H9 (cell line): ENCODE measurements around the gene SBF1. TPM values are rescaled to one million over a fixed set of nuclear protein-coding genes. Genes with fewer than 3 reads are reported as not detected.
A peak's percentile ranks its signal among the peaks of the same experiment; 100 is the strongest.

Source experiments
- DNase-seq: peaks from one replicate; pipeline ENCODE4 v3.0.0-alpha.2; 2017
- H2AFZ ChIP-seq: one replicate; pipeline ENCODE4 v1.6.1; 2013; ENCODE audit warnings: mild to moderate bottlenecking, low read length, control low read depth, moderate library complexity
- H2AK5ac ChIP-seq: 2 replicates; pipeline ENCODE4 v1.6.1; 2013; ENCODE audit warnings: low read length, control low read depth, mixed read lengths; ENCODE audit not compliant: insufficient read length
- H2BK120ac ChIP-seq: one replicate; pipeline ENCODE4 v1.6.1; 2013; ENCODE audit warnings: low read depth, mild to moderate bottlenecking, low read length, control low read depth, inconsistent platforms; ENCODE audit not compliant: poor library complexity, severe bottlenecking
- H2BK12ac ChIP-seq: 2 replicates; pipeline ENCODE4 v1.6.1; 2013; ENCODE audit warnings: low read length, control low read depth, mixed read lengths, low read depth; ENCODE audit not compliant: insufficient read length
- H2BK15ac ChIP-seq: 2 replicates; pipeline ENCODE4 v1.6.1; 2013; ENCODE audit warnings: low read depth, low read length, control low read depth
- H2BK20ac ChIP-seq: one replicate; pipeline ENCODE4 v1.6.1; 2013; ENCODE audit warnings: low read depth, mild to moderate bottlenecking, low read length, control low read depth, inconsistent platforms; ENCODE audit not compliant: poor library complexity, severe bottlenecking
- H2BK5ac ChIP-seq: 2 replicates; pipeline ENCODE4 v1.6.1; 2013; ENCODE audit warnings: low read length, control low read depth, mixed read lengths; ENCODE audit not compliant: insufficient read length
- H3K14ac ChIP-seq: 2 replicates; pipeline ENCODE4 v1.6.1; 2013; ENCODE audit warnings: low read length, control low read depth; ENCODE audit not compliant: insufficient read depth
- H3K18ac ChIP-seq: 2 replicates; pipeline ENCODE4 v1.6.1; 2013; ENCODE audit warnings: low read depth, mild to moderate bottlenecking, mixed read lengths, low read length, control low read depth; ENCODE audit not compliant: insufficient read length
- H3K23ac ChIP-seq: 2 replicates; pipeline ENCODE4 v1.6.1; 2013; ENCODE audit warnings: low read length, control low read depth, mixed read lengths, low read depth; ENCODE audit not compliant: insufficient read length
- H3K23me2 ChIP-seq: 2 replicates; pipeline ENCODE4 v1.6.1; 2013; ENCODE audit warnings: low read depth, mild to moderate bottlenecking, mixed read lengths, low read length, control low read depth; ENCODE audit not compliant: insufficient read length, poor library complexity, severe bottlenecking
- H3K27ac ChIP-seq: 2 replicates; pipeline ENCODE4 v1.5.1; 2013; ENCODE audit warnings: low read length, control low read depth, mixed read lengths, low read depth; ENCODE audit not compliant: insufficient read length
- H3K27me3 ChIP-seq: 2 replicates; pipeline ENCODE4 v1.6.1; 2013; ENCODE audit warnings: low read length, control low read depth, inconsistent platforms; ENCODE audit not compliant: insufficient read depth
- H3K4ac ChIP-seq: 2 replicates; pipeline ENCODE4 v1.6.1; 2013; ENCODE audit warnings: low read depth, mild to moderate bottlenecking, control low read depth, inconsistent platforms, low read length, moderate library complexity
- H3K4me1 ChIP-seq: 2 replicates; pipeline ENCODE4 v1.6.1; 2013; ENCODE audit warnings: low read length, control low read depth, inconsistent platforms; ENCODE audit not compliant: insufficient read depth
- H3K4me2 ChIP-seq: 2 replicates; pipeline ENCODE4 v1.6.1; 2013; ENCODE audit warnings: low read length, control low read depth, mixed read lengths; ENCODE audit not compliant: insufficient read length, insufficient read depth
- H3K56ac ChIP-seq: 2 replicates; pipeline ENCODE4 v1.6.1; 2013; ENCODE audit warnings: low read depth, mild to moderate bottlenecking, mixed read lengths, low read length, control low read depth; ENCODE audit not compliant: insufficient read length
- H3K79me1 ChIP-seq: 2 replicates; pipeline ENCODE4 v1.6.1; 2013; ENCODE audit warnings: low read depth, mild to moderate bottlenecking, moderate library complexity, low read length, control low read depth, inconsistent platforms; ENCODE audit not compliant: insufficient read depth, poor library complexity, severe bottlenecking
- H3K79me2 ChIP-seq: 2 replicates; pipeline ENCODE4 v1.6.1; 2013; ENCODE audit warnings: low read length, control low read depth, inconsistent platforms; ENCODE audit not compliant: insufficient read depth
- H3K9ac ChIP-seq: 2 replicates; pipeline ENCODE4 v1.6.1; 2013; ENCODE audit warnings: low read length, control low read depth, mixed read lengths; ENCODE audit not compliant: insufficient read length; ENCODE audit errors: extremely low read depth
- H3K9me3 ChIP-seq: one replicate; pipeline ENCODE4 v1.6.1; 2013; ENCODE audit warnings: low read depth, low read length, inconsistent platforms; ENCODE audit not compliant: control insufficient read depth
- H3T11ph ChIP-seq: one replicate; pipeline ENCODE4 v1.6.1; 2013; ENCODE audit warnings: mild to moderate bottlenecking, low read length, control low read depth, inconsistent platforms
- H4K20me1 ChIP-seq: one replicate; pipeline ENCODE4 v1.6.1; 2013; ENCODE audit not compliant: control insufficient read depth, insufficient read length, insufficient read depth
- H4K5ac ChIP-seq: 2 replicates; pipeline ENCODE4 v1.6.1; 2013; ENCODE audit warnings: low read depth, mild to moderate bottlenecking, mixed read lengths, low read length, control low read depth; ENCODE audit not compliant: insufficient read length
- H4K8ac ChIP-seq: replicated peaks from 2 replicates; pipeline ENCODE4 v1.6.1; 2013; ENCODE audit warnings: low read length, control low read depth, mixed read lengths, low read depth; ENCODE audit not compliant: insufficient read length
- H4K91ac ChIP-seq: 2 replicates; pipeline ENCODE4 v1.6.1; 2013; ENCODE audit warnings: low read depth, mild to moderate bottlenecking, moderate library complexity, mixed read lengths, low read length, control low read depth; ENCODE audit not compliant: insufficient read length
- H3K27ac Mint-ChIP-seq, 3 experiments: 2 replicates in 2 of 3; 3 replicates in 1 of 3; pipeline ENCODE4 v1.8.0; 2020 to 2021; ENCODE audit warnings: mixed read lengths in 3 of 3, mild to moderate bottlenecking in 1 of 3, moderate library complexity in 1 of 3
- H3K27me3 Mint-ChIP-seq: 2 replicates; pipeline ENCODE4 v1.8.0; 2021; ENCODE audit warnings: low read depth, mild to moderate bottlenecking, moderate library complexity, mixed read lengths
- H3K36me3 Mint-ChIP-seq, 3 experiments: 2 replicates in 2 of 3; 3 replicates in 1 of 3; pipeline ENCODE4 v1.8.0; 2020 to 2021; ENCODE audit warnings: low read depth in 3 of 3, mixed read lengths in 3 of 3; ENCODE audit not compliant: insufficient read depth in 1 of 3
- H3K4me1 Mint-ChIP-seq, 2 experiments: 2 replicates each; pipeline ENCODE4 v1.8.0; 2020; ENCODE audit warnings: mixed read lengths in 2 of 2
- H3K4me3 Mint-ChIP-seq, 2 experiments: 2 replicates in 1 of 2; 3 replicates in 1 of 2; pipeline ENCODE4 v1.8.0; 2020 to 2021; ENCODE audit warnings: mild to moderate bottlenecking in 2 of 2, mixed read lengths in 2 of 2, moderate library complexity in 1 of 2
- H3K9me3 Mint-ChIP-seq, 2 experiments: 2 replicates in 1 of 2; 3 replicates in 1 of 2; pipeline ENCODE4 v1.8.0; 2020; ENCODE audit warnings: mild to moderate bottlenecking in 2 of 2, mixed read lengths in 2 of 2, moderate library complexity in 1 of 2
- CTCF ChIP-seq: fragments of 200-600 bp; sonication (generic); conservative IDR thresholded peaks from 3 replicates; pipeline ENCODE4 v1.8.0; 2021; ENCODE audit warnings: antibody characterized with exemption, mild to moderate bottlenecking
- WGBS: extraction: QIAGEN DNeasy Blood & Tissue Kit; methylation state at CpG from one replicate; pipeline ENCODE4 v1.1.7; 2013; ENCODE audit warnings: missing lambda C conversion rate, low lambda C conversion rate, mixed read lengths; ENCODE audit not compliant: insufficient read length; ENCODE audit errors: extremely low coverage; 5-methylcytosine and 5-hydroxymethylcytosine counted together
- total RNA-seq: library from RNA; stranded (reverse); gene quantifications from 2 replicates; pipeline ENCODE4 v1.2.1, GENCODE V29; 2021

SBF1 gene
- total RNA-seq, 1 experiment from 2014 or later = 69.8 TPM

GRCh38 chr22:50399751-50400331 lies 75.0 kb downstream of the SBF1 start:
- H3K9me3 ChIP-seq = no peaks in the 10 kb centered on the region
- H3K14ac ChIP-seq = no peak overlapping the region
- H4K8ac ChIP-seq = no peak overlapping the region
- no peak overlapping the region for H3K18ac ChIP-seq
- WGBS = no CpG with 5 or more reads among the region's 8 CpGs
- no peak overlapping the region for H2BK15ac ChIP-seq
- peaks cover 2% of the 10 kb centered on the region for H3K79me1 ChIP-seq
- Mint-ChIP-seq H3K27ac (peak overlapping the region in 2 of 3 experiments; percentile 81 to 91; a peak in 3 of 7 replicates), H3K27me3 (no peaks in the 10 kb centered on the region), H3K4me3 (no peak overlapping the region), H3K9me3 (no peaks in the 10 kb centered on the region; a peak in 1 of 5 replicates), H3K4me1 (peaks cover 13 to 16% of the 10 kb centered on the region in 2 experiments), H3K36me3 (peaks cover 4 to 45% (median 14%) of the 10 kb centered on the region in 3 experiments; a peak in 5 of 7 replicates)
- no peaks in the 10 kb centered on the region for H4K20me1 ChIP-seq
- no peak overlapping the region for H4K91ac ChIP-seq
- TF ChIP-seq CTCF = peak; percentile 75
- H3K23ac ChIP-seq = no peak overlapping the region
- H4K5ac ChIP-seq = no peak overlapping the region
- no peak overlapping the region for H2BK5ac ChIP-seq
- no peak overlapping the region for H2AK5ac ChIP-seq
- H3K4me1 ChIP-seq = no peaks in the 10 kb centered on the region
- no peak overlapping the region for H3K9ac ChIP-seq
- H2BK20ac ChIP-seq = no peak overlapping the region
- no peak overlapping the region for H2BK12ac ChIP-seq
- H3K4ac ChIP-seq = no peak overlapping the region
- no peak overlapping the region for H3K4me2 ChIP-seq
- no peaks in the 10 kb centered on the region; the same call in 1 of the 2 replicates for H3K79me2 ChIP-seq
- no peak overlapping the region for H3K27ac ChIP-seq
- no peak overlapping the region for H3T11ph ChIP-seq
- H3K27me3 ChIP-seq = no peaks in the 10 kb centered on the region
- peak; percentile 75 for DNase-seq
- no peak overlapping the region for H2BK120ac ChIP-seq
- H2AFZ ChIP-seq = no peak overlapping the region
- peaks cover 2% of the 10 kb centered on the region for H3K23me2 ChIP-seq
- H3K56ac ChIP-seq = no peak overlapping the region
